ENCODE results near the gene CD9. TPM values are rescaled to one million over a fixed set of nuclear protein-coding genes. Genes with fewer than 3 reads are reported as not detected.

The CD9 gene
- total RNA-seq, 1 donor from 2014 or later: 241 TPM

GRCh38 chr12:6253278-6253677 lies 53.1 kb downstream of the CD9 start:
- Histone ChIP-seq H3K27me3 (ENCODE audit: control insufficient read depth, insufficient read depth, low read length) (no peaks in the 10 kb centered on the region), H3K36me3 (ENCODE audit: control insufficient read depth, insufficient read depth, low read length) (no peaks in the 10 kb centered on the region), H3K4me3 (ENCODE audit: low read depth, low read length) (no peak overlapping the region)
- DNase-seq (ENCODE audit: low read depth): no peak
- no peak for TF ChIP-seq CTCF (IDR thresholded peaks at IDR 0.05; ENCODE audit: insufficient read depth, low read length, poor library complexity, severe bottlenecking)

- no peak for TF ChIP-seq CTCF (IDR thresholded peaks at IDR 0.05; ENCODE audit: insufficient read depth, low read length, poor library complexity, severe bottlenecking)
- Histone ChIP-seq H3K27me3 (ENCODE audit: control insufficient read depth, insufficient read depth, low read length) (no peaks in the 10 kb centered on the region), H3K36me3 (ENCODE audit: control insufficient read depth, insufficient read depth, low read length) (no peaks in the 10 kb centered on the region), H3K4me3 (ENCODE audit: low read depth, low read length) (no peak overlapping the region)
- DNase-seq (ENCODE audit: low read depth): no peak
Observed at GRCh38 chr12:6254491-6254890, 54.3 kb downstream of the CD9 start.

GRCh38 chr12:6257007-6257406 lies 56.8 kb downstream of the CD9 start:
- Histone ChIP-seq H3K36me3 (ENCODE audit: control insufficient read depth, insufficient read depth, low read length) (no peaks in the 10 kb centered on the region), H3K4me3 (ENCODE audit: low read depth, low read length) (no peak overlapping the region), H3K27me3 (ENCODE audit: control insufficient read depth, insufficient read depth, low read length) (no peaks in the 10 kb centered on the region)
- TF ChIP-seq CTCF (IDR thresholded peaks at IDR 0.05; ENCODE audit: insufficient read depth, low read length, poor library complexity, severe bottlenecking): no peak
- no peak for DNase-seq (ENCODE audit: low read depth)

GRCh38 chr12:6262211-6262610 lies 62.0 kb downstream of the CD9 start:
- Histone ChIP-seq H3K27me3 (ENCODE audit: control insufficient read depth, insufficient read depth, low read length) (no peaks in the 10 kb centered on the region), H3K4me3 (ENCODE audit: low read depth, low read length) (no peak overlapping the region), H3K36me3 (ENCODE audit: control insufficient read depth, insufficient read depth, low read length) (no peaks in the 10 kb centered on the region)
- no peak for DNase-seq (ENCODE audit: low read depth)
- no peak for TF ChIP-seq CTCF (IDR thresholded peaks at IDR 0.05; ENCODE audit: insufficient read depth, low read length, poor library complexity, severe bottlenecking)

- TF ChIP-seq CTCF (IDR thresholded peaks at IDR 0.05; ENCODE audit: insufficient read depth, low read length, poor library complexity, severe bottlenecking): no peak
- Histone ChIP-seq H3K4me3 (ENCODE audit: low read depth, low read length) (no peak overlapping the region), H3K27me3 (ENCODE audit: control insufficient read depth, insufficient read depth, low read length) (no peaks in the 10 kb centered on the region), H3K36me3 (ENCODE audit: control insufficient read depth, insufficient read depth, low read length) (no peaks in the 10 kb centered on the region)
- no peak for DNase-seq (ENCODE audit: low read depth)
Observed at GRCh38 chr12:6262623-6263022, 62.4 kb downstream of the CD9 start.

GRCh38 chr12:6263931-6264330 lies 63.7 kb downstream of the CD9 start:
- no peak for TF ChIP-seq CTCF (IDR thresholded peaks at IDR 0.05; ENCODE audit: insufficient read depth, low read length, poor library complexity, severe bottlenecking)
- Histone ChIP-seq H3K27me3 (ENCODE audit: control insufficient read depth, insufficient read depth, low read length) (no peaks in the 10 kb centered on the region), H3K36me3 (ENCODE audit: control insufficient read depth, insufficient read depth, low read length) (no peaks in the 10 kb centered on the region), H3K4me3 (ENCODE audit: low read depth, low read length) (no peak overlapping the region)
- no peak for DNase-seq (ENCODE audit: low read depth)
